ENCODE measurements around the gene SLC25A28.

DNA sequence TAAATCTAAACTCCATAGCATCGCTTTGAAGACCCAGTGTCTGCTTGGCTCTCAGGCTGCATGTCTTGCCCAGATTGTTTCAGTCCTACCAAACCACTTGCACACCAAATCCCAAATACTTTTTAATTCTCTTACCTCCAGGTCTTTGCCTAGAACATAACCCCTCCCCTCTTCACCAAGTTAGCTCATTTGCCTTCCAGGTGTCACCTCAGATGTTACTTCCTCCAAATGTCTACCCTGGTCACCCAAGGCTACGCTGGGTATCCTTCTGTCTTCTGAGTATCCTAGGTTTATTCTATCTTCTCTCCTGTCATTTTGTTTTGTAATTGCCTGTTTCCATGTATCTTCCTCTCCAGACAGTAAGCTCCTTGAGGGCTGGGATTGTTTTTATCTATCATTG is 11.1 kb downstream of the SLC25A28 start:
- no peak for TF ChIP-seq POLR2A (IDR thresholded peaks at IDR 0.05)
- TF ChIP-seq POLR2AphosphoS5 (IDR thresholded peaks at IDR 0.05): no peak

Data from transverse colon (tissue), 3 donors.